Sigmoid colon (tissue), 7 donors: Measurements from ENCODE around the gene CNTNAP5. TPM values are rescaled to one million over a fixed set of nuclear protein-coding genes. Genes with fewer than 3 reads are reported as not detected.

Experiments used
- DNase-seq: peaks from one replicate; pipeline ENCODE4 v3.0.0-alpha.2; 2019
- H3K27ac ChIP-seq, 4 donors: fragments of 200-600 bp; sonication (generic); one replicate each; pipeline ENCODE4 v1.5.1; 2016 to 2019; ENCODE audit warnings: mild to moderate bottlenecking in 1 of 4
- H3K27me3 ChIP-seq, 3 donors: fragments of 200-600 bp; sonication (generic); one replicate each; pipeline ENCODE4 v1.5.1; 2019; ENCODE audit warnings: mild to moderate bottlenecking in 1 of 3
- H3K36me3 ChIP-seq, 4 donors: fragments of 200-600 bp; sonication (generic); one replicate each; pipeline ENCODE4 v1.5.1; 2016 to 2019
- H3K4me1 ChIP-seq, 4 donors: fragments of 200-600 bp; sonication (generic); one replicate each; pipeline ENCODE4 v1.5.1; 2017 to 2019
- H3K4me3 ChIP-seq, 4 donors: fragments of 200-600 bp; sonication (generic); one replicate each; pipeline ENCODE4 v1.5.1; 2017 to 2019; ENCODE audit warnings: mild to moderate bottlenecking in 2 of 4, moderate library complexity in 1 of 4
- H3K9me3 ChIP-seq, 4 donors: fragments of 200-600 bp in 3 of 4; sonication (generic) in 3 of 4; one replicate each; pipeline versions ENCODE4 v1.5.1 to v1.6.1; 2013 to 2019
- CTCF ChIP-seq, 4 experiments: fragments of 450-650 bp in 3 of 4; fragments of 200-600 bp in 1 of 4; IDR thresholded peaks; one replicate each; pipeline ENCODE4 v1.5.1; 2016 to 2019; ENCODE audit warnings: antibody characterized with exemption in 4 of 4, mild to moderate bottlenecking in 3 of 4, moderate library complexity in 2 of 4
- EP300 ChIP-seq, 4 donors: sonication (generic); formaldehyde crosslinking; IDR thresholded peaks; one replicate each; pipeline ENCODE4 v1.6.1; 2017; ENCODE audit warnings: antibody characterized with exemption in 4 of 4
- POLR2A ChIP-seq, 2 donors: fragments of 450-650 bp; IDR thresholded peaks; one replicate each; pipeline ENCODE4 v1.6.1; 2016; ENCODE audit warnings: antibody characterized with exemption in 2 of 2, mild to moderate bottlenecking in 2 of 2, moderate library complexity in 2 of 2
- POLR2AphosphoS5 ChIP-seq, 4 donors: sonication (generic); formaldehyde crosslinking; IDR thresholded peaks; one replicate each; pipeline ENCODE4 v1.6.1; 2017; ENCODE audit warnings: antibody characterized with exemption in 4 of 4
- WGBS, 2 donors: extraction: QIAGEN DNeasy Blood & Tissue Kit; methylation state at CpG; one replicate each; pipeline ENCODE4 v1.1.7; 2013; 5-methylcytosine and 5-hydroxymethylcytosine counted together
- intact Hi-C: fragments of 100-400 bp; cut with DNase I; formaldehyde crosslinking; loops from one replicate; pipeline ENCODE4 v1.15.1; 2023
- polyA plus RNA-seq, 3 donors: library from polyadenylated mRNA; stranded (reverse); fragments of 200-250 nt; gene quantifications; one replicate each; pipeline ENCODE4 v1.2.3, GENCODE V29; 2013
- total RNA-seq, 4 donors: library from RNA; depleted of rRNA; stranded (reverse); fragments of >200 nt; gene quantifications; one replicate each; pipeline ENCODE4 v1.1.0, GENCODE V29; 2016
- donor health status: healthy with polysubstance abuse.
- donor health status: Bipolar disorder and iron deficiency.
- donor health status: healthy.

Gene CNTNAP5
- total and polyA plus RNA-seq, 7 donors = 0.74 to 4.5 (median 1.5) TPM; not detected in 2

DNA sequence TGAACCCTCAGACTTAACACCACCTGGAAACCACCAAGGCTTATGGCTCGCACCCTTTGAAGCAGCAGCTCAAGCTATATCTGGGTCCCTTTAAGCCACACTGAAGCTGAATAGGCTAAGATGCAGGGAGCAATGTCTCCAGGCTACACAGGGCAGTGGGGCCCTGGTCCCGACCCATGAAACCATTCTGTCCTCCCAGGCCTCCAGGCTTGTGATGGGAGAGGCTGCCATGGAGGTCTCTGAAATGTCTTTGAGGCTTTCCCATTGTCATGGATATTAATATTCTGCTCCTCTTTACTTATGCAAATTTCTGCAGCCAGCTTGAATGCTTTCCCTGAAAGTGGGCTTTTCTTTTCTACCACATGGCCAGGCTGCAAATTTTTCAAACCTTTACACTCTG lies 608.7 kb downstream of the CNTNAP5 start:
- intact Hi-C loops = no loop called here
- Histone ChIP-seq H3K27me3 (no peaks in the 10 kb centered on the region), H3K9me3 (peaks cover 0 to 8% (median 0%) of the 10 kb centered on the region in 4 donors), H3K27ac (no peak overlapping the region), H3K4me1 (no peaks in the 10 kb centered on the region), H3K4me3 (no peak overlapping the region), H3K36me3 (no peaks in the 10 kb centered on the region)
- no peak for TF ChIP-seq EP300 (IDR thresholded peaks at IDR 0.05)
- TF ChIP-seq POLR2AphosphoS5 (IDR thresholded peaks at IDR 0.05) = no peak
- TF ChIP-seq CTCF (IDR thresholded peaks at IDR 0.05) = no peak
- no peak for TF ChIP-seq POLR2A (IDR thresholded peaks at IDR 0.05)
- WGBS, 2 donors = 80 to 86% methylated on average over 2 of the region's 2 CpGs
- DNase-seq = no peak

GRCh38 chr2:124639524-124639923 lies 614.4 kb downstream of the CNTNAP5 start:
- Histone ChIP-seq H3K27ac (no peak overlapping the region), H3K27me3 (no peaks in the 10 kb centered on the region), H3K4me3 (no peak overlapping the region), H3K9me3 (no peaks in the 10 kb centered on the region), H3K36me3 (no peaks in the 10 kb centered on the region), H3K4me1 (no peaks in the 10 kb centered on the region)
- intact Hi-C loops = no loop called here
- TF ChIP-seq EP300 (IDR thresholded peaks at IDR 0.05) = no peak
- no peak for TF ChIP-seq POLR2AphosphoS5 (IDR thresholded peaks at IDR 0.05)
- no peak for TF ChIP-seq CTCF (IDR thresholded peaks at IDR 0.05)
- TF ChIP-seq POLR2A (IDR thresholded peaks at IDR 0.05) = no peak
- 63 to 68% methylated on average over 1 of the region's 1 CpG for WGBS, 2 donors
- no peak for DNase-seq

- Histone ChIP-seq H3K4me1 (no peaks in the 10 kb centered on the region), H3K36me3 (no peaks in the 10 kb centered on the region), H3K4me3 (no peak overlapping the region), H3K27ac (no peak overlapping the region), H3K27me3 (no peaks in the 10 kb centered on the region), H3K9me3 (no peaks in the 10 kb centered on the region)
- DNase-seq = no peak
- WGBS, 2 donors = 86 to 95% methylated on average over 15 of the region's 15 CpGs
- intact Hi-C loops = no loop called here
- TF ChIP-seq CTCF (IDR thresholded peaks at IDR 0.05) (no peak), POLR2A (IDR thresholded peaks at IDR 0.05) (no peak), POLR2AphosphoS5 (IDR thresholded peaks at IDR 0.05) (no peak), EP300 (IDR thresholded peaks at IDR 0.05) (no peak)
These were observed 615.2 kb downstream of the CNTNAP5 start for GRCh38 chr2:124640221-124640750.

GRCh38 chr2:124646166-124646815 lies 621.2 kb downstream of the CNTNAP5 start:
- H3K9me3 ChIP-seq = no peaks in the 10 kb centered on the region
- no peaks in the 10 kb centered on the region for H3K36me3 ChIP-seq
- H3K27me3 ChIP-seq = no peaks in the 10 kb centered on the region
- H3K4me1 ChIP-seq = no peaks in the 10 kb centered on the region
- TF ChIP-seq POLR2A (IDR thresholded peaks at IDR 0.05) = no peak
- TF ChIP-seq EP300 (IDR thresholded peaks at IDR 0.05) = no peak
- TF ChIP-seq CTCF (IDR thresholded peaks at IDR 0.05) = no peak
- TF ChIP-seq POLR2AphosphoS5 (IDR thresholded peaks at IDR 0.05) = no peak
- DNase-seq = no peak
- H3K27ac ChIP-seq = no peak overlapping the region
- WGBS, 2 donors = 79% methylated on average over 4 of the region's 4 CpGs
- H3K4me3 ChIP-seq = no peak overlapping the region
- intact Hi-C loops = no loop called here

- H3K9me3 ChIP-seq = no peaks in the 10 kb centered on the region
- WGBS, 2 donors = 95% methylated on average over 3 of the region's 3 CpGs
- no peak overlapping the region for H3K4me3 ChIP-seq
- intact Hi-C loops = no loop called here
- H3K4me1 ChIP-seq = no peaks in the 10 kb centered on the region
- H3K27me3 ChIP-seq = no peaks in the 10 kb centered on the region
- no peak for DNase-seq
- TF ChIP-seq EP300 (IDR thresholded peaks at IDR 0.05) (no peak), CTCF (IDR thresholded peaks at IDR 0.05) (no peak), POLR2A (IDR thresholded peaks at IDR 0.05) (no peak), POLR2AphosphoS5 (IDR thresholded peaks at IDR 0.05) (no peak)
- H3K36me3 ChIP-seq = no peaks in the 10 kb centered on the region
- H3K27ac ChIP-seq = no peak overlapping the region
These were observed 622.2 kb downstream of the CNTNAP5 start for GRCh38 chr2:124647245-124647644.
